Measurements from ENCODE around the gene OXT. TPM values are rescaled to one million over a fixed set of nuclear protein-coding genes. Genes with fewer than 3 reads are reported as not detected.
"Not testable (repeated sequence)": the region's sequence is repeated elsewhere in the genome, so short reads cannot be mapped to it uniquely, and the experiment has no call there.

The OXT gene
- total RNA-seq, 4 donors from 2014 or later = not detected

DNA sequence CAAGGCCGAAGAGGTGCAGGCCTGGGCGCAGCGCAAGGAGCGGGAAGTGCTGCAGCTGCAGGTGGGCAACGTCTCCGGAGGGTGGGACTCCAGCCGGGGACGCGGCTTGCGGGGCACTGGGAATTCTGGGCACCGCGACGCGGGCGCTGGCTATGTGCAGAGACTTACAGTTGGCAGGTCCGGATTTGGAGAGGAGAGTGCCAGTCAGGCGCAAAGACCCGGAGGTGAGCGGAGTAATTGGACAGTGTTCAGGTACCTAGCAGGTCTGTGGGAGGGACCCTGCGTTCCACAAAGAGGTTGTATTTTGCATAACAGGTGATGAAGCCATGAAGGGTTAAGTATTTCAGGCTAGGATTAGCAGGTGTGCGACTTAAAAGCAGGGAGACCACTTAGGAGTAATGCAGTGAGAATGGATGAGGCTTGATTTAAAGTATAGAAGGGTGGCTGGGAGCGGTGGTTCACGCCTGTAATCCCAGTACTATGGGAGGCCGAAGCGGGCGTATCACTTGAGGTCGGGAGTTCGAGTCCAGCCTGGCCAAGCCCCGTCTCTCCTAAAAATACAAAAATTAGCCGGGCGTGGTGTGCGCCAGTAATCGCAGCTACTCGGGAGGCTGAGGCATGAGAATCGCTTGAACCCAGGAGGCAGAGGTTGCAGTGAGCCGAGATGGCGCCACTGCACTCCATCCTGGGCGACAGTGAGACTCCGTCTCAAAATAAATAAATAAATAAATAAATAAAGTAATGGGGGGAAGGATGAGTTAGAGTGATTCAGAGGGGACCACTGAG is 24.6 kb upstream of the OXT start:
- TF ChIP-seq CTCF (IDR thresholded peaks at IDR 0.05) = no peak
- TF ChIP-seq POLR2A (IDR thresholded peaks at IDR 0.05) = no peak
- peak overlapping the region; percentile 62 for H3K4me3 ChIP-seq (ENCODE audit: low read depth, poor library complexity, severe bottlenecking)
- intact Hi-C loops (cut with DNase I; ENCODE audit: low total_unique reads) = loop anchor here (10.0 kb wide), 1 partner anchor 278 kb away; no protein-coding TSS in a partner anchor
- no peak for DNase-seq (ENCODE audit: low spot score in 2 of 2)
- WGBS, 2 donors = 36 to 42% methylated on average over 37 to 39 of the region's 39 CpGs

- WGBS, 2 donors = 82 to 84% methylated on average over 14 of the region's 14 CpGs
- no peak for TF ChIP-seq POLR2A (IDR thresholded peaks at IDR 0.05)
- TF ChIP-seq CTCF (IDR thresholded peaks at IDR 0.05) = no peak
- no peak overlapping the region for H3K4me3 ChIP-seq (ENCODE audit: low read depth, poor library complexity, severe bottlenecking)
- no peak for DNase-seq (ENCODE audit: low spot score in 2 of 2)
- intact Hi-C loops (cut with DNase I; ENCODE audit: low total_unique reads) = loop anchor here (10.0 kb wide), 1 partner anchor 277 kb away; no protein-coding TSS in a partner anchor
Observed at GRCh38 chr20:3047486-3048419, 23.7 kb upstream of the OXT start.

DNA sequence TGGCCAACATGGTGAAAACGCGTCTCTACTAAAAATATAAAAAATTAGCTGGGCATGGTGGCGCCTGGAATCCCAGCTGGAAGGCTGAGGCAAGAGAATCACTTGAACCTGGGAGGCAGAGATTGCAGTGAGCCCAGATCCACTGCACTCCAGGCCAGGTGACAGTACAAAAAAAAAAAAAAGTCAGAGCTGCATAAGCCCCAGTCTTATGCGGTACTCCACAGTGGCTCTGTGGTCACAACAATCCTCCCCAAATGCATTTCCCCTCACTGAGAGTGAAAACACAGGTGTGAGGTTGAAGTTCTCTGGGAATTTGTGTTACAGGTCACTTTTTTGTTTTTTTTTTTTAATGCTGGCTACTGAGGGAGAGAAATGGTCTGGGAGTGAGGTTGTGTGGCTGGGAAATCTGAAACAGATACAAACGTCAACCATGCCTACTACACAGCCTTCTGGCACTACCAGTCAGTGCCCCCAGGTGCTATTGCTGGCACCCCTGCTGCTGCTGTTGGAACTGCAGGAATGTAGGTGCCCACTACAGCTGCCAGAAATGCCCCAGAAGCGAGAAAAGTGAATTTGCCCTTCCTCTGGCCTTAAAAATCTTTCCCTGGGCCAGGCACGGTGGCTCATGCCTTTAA is 19.9 kb upstream of the OXT start:
- 58 to 66% methylated on average over 7 of the region's 7 CpGs for WGBS, 2 donors
- no peak overlapping the region for H3K4me3 ChIP-seq (ENCODE audit: low read depth, poor library complexity, severe bottlenecking)
- intact Hi-C loops (cut with DNase I; ENCODE audit: low total_unique reads) = no loop called here
- DNase-seq (ENCODE audit: low spot score in 2 of 2) = no peak
- TF ChIP-seq POLR2A (IDR thresholded peaks at IDR 0.05) = no peak

DNA sequence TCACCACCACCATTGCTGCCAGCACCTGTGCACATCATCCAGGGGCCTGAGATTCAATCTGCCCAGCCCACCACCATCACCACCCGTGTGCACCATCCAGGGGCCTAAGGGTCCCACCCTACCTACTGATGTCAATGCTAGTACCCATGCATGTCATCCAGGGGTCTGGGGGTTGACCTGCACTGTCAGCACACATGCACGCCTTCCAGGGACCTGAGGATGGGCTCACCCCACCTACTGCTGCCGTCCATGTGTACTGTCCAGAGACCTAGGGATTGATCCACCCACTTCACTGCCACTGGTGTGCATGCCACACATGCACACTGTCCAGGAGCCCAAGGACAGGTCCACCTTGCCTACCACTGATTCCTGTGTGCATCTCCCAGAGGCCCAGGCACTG is 11.9 kb upstream of the OXT start:
- intact Hi-C loops (cut with DNase I; ENCODE audit: low total_unique reads) = no loop called here
- no peak overlapping the region for H3K4me3 ChIP-seq (ENCODE audit: low read depth, poor library complexity, severe bottlenecking)
- no peak for DNase-seq (ENCODE audit: low spot score in 2 of 2)
- WGBS, 2 donors = 100% methylated on average over 2 of the region's 3 CpGs; no CpG with 5 or more reads in 1 of the 2 donors
- TF ChIP-seq CTCF (IDR thresholded peaks at IDR 0.05) (no peak), POLR2A (IDR thresholded peaks at IDR 0.05) (no peak)

DNA sequence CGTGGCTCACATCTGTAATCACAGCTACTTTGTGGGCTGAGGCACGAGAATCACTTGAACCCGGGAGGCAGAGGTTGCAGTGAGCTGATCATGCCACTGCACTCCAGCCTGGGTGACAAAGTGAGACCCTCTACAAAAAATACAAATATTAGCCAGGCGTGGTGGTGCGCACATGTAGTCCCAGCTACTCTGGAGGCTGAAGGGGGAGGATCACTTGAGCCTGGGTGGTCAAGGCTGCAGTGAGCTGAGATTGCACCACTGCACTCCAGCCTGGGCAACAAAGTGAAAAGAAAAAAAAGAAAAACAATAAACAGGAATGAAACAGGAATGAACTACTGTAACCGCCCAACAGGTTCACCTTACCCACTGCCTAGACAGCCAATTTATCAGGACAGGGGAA is 7.3 kb upstream of the OXT start:
- DNase-seq (ENCODE audit: low spot score in 2 of 2); H3K4me3 ChIP-seq (ENCODE audit: low read depth, poor library complexity, severe bottlenecking); intact Hi-C loops (cut with DNase I; ENCODE audit: low total_unique reads): not testable (repeated sequence)
- 85 to 92% methylated on average over 6 of the region's 6 CpGs for WGBS, 2 donors

DNA sequence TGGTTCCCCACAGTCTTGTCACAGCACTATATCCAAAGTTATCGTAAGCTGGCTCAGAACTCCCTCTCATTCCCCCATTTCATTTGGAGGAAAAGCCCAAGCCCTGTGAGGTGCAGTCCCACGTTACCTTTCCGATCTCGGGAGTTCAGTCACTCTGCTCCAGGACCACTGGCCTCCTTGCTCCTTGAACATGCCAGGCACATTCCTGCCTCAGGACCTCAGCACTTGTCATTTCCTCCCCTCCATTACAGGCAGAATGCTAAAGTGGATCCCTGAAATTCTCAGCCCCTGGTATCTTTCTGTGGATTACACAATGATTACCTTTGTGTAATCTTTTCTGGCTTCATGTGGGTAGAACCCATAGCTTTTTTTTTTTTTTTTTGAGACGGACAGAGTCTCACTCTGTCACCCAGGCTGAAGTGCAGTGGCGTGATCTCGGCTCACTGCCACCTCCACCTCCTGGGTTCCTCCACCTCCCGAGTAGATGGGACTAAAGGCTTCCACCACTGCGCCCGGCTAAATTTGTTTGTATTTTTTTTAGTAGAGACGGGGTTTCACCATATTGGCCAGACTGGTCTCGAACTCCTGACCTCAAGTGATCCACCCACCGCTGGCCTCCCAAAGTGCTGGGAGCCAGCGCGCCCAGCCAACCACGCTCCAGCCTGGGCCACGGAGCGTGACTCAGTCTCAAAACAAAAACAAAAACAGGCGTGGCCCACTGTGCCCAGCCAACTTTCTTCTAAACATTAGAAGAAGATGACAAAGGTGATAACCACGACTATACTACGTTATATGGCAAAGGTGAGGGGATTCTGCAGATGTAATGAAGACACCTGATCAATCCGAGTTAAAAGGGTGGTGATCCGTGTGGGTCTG is 4.0 kb upstream of the OXT start:
- DNase-seq (ENCODE audit: low spot score in 2 of 2) = no peak
- WGBS, 2 donors = 65 to 71% methylated on average over 23 of the region's 23 CpGs
- TF ChIP-seq POLR2A (IDR thresholded peaks at IDR 0.05) (no peak), CTCF (IDR thresholded peaks at IDR 0.05) (no peak)
- intact Hi-C loops (cut with DNase I; ENCODE audit: low total_unique reads) = no loop called here
- H3K4me3 ChIP-seq (ENCODE audit: low read depth, poor library complexity, severe bottlenecking) = no peak overlapping the region

All from lower leg skin (tissue), 4 donors.